Heart right ventricle (tissue), 16 donors: ENCODE measurements around the gene OLIG2. TPM values are rescaled to one million over a fixed set of nuclear protein-coding genes. Genes with fewer than 3 reads are reported as not detected.

ENCODE experiments used
- ATAC-seq, 8 donors: fragments of 200-7000 bp; cut with Tn5 transposase; one replicate each; pipeline ENCODE4 v1.9.1; 2020; ENCODE audit warnings: mild to moderate bottlenecking in 8 of 8, moderate library complexity in 8 of 8, moderate number of reproducible peaks in 1 of 8
- DNase-seq, 2 donors: peaks; one replicate each; pipeline ENCODE4 v3.0.0-alpha.2; 2020
- H3K27ac ChIP-seq, 10 donors: fragments of 200-600 bp; sonication (generic) in 2 of 10; one replicate each; pipeline versions ENCODE4 v1.5.0 to v1.8.0; 2020 to 2022; ENCODE audit warnings: mild to moderate bottlenecking in 3 of 10
- H3K27me3 ChIP-seq, 7 donors: fragments of 200-600 bp; one replicate each; pipeline ENCODE4 v1.8.0; 2021 to 2022; ENCODE audit warnings: mild to moderate bottlenecking in 2 of 7
- H3K36me3 ChIP-seq, 9 donors: fragments of 200-600 bp; sonication (generic) in 1 of 9; one replicate each; pipeline versions ENCODE4 v1.5.0 to v1.8.0; 2020 to 2022; ENCODE audit warnings: mild to moderate bottlenecking in 2 of 9
- H3K4me1 ChIP-seq, 9 donors: fragments of 200-600 bp; sonication (generic) in 1 of 9; one replicate each; pipeline versions ENCODE4 v1.5.0 to v1.8.0; 2020 to 2022; ENCODE audit warnings: mild to moderate bottlenecking in 4 of 9
- H3K4me3 ChIP-seq, 10 donors: fragments of 200-600 bp; sonication (generic) in 2 of 10; one replicate each; pipeline versions ENCODE4 v1.5.0 to v1.8.0; 2020 to 2022; ENCODE audit warnings: mild to moderate bottlenecking in 7 of 10, moderate library complexity in 2 of 10
- H3K9me3 ChIP-seq, 11 donors: fragments of 200-600 bp in 10 of 11; sonication (generic) in 2 of 11; one replicate each; pipeline versions ENCODE4 v1.5.0 to v1.8.0; 2013 to 2022; ENCODE audit warnings: mild to moderate bottlenecking in 2 of 11, control low read depth in 1 of 11, moderate library complexity in 1 of 11
- WGBS, 2 donors: extraction: QIAGEN DNeasy Blood & Tissue Kit; methylation state at CpG; one replicate each; pipeline ENCODE4 v1.1.7; 2013; ENCODE audit warnings: inconsistent platforms in 1 of 2; 5-methylcytosine and 5-hydroxymethylcytosine counted together
- intact Hi-C, 10 donors: fragments of 100-400 bp; cut with DNase I; formaldehyde crosslinking; loops; one replicate each; pipeline versions ENCODE4 v1.11.1 to v1.14.2; 2022
- polyA plus RNA-seq, 2 donors: library from polyadenylated mRNA; stranded (reverse); fragments of 200-250 nt; gene quantifications; one replicate each; pipeline ENCODE4 v1.2.3, GENCODE V29; 2013
- total RNA-seq, 10 donors: library from RNA; stranded (reverse); fragmentation: NEBNext Ultra II Directional in 3 of 10; extraction: Animal tissue kit (Norgen Biotek cat#: 25700) in 3 of 10; gene quantifications; one replicate each; pipeline versions ENCODE4 v1.2.1 to v1.2.4, GENCODE V29; 2021 to 2023
- TF ChIP-seq, protein P1 (sequence below), 9 donors: fragments of 200-600 bp; sonication (generic) in 2 of 9; IDR thresholded peaks; one replicate each; pipeline versions ENCODE4 v1.5.0 to v1.8.0; 2021 to 2022; ENCODE audit warnings: antibody characterized with exemption in 9 of 9, mild to moderate bottlenecking in 5 of 9, moderate library complexity in 1 of 9
- donor health status: Arrhythmogenic right ventricular cardiomyopathy.
- donor health status: ischemic (EF 13 %, LVEDD 7.1; RV severe dilation, severe dysfunction).
- donor health status: healthy with polysubstance abuse.
- donor health status: DM: no; HTN: yes; CAD: no.
- donor health status: DM: no; HTN: no; CAD: no.
- donor health status: ischemic (EF 25% LVEDD 6.9; RV normal size, moderate dysfunction).
- donor health status: ischemic (EF 25% LVEDD 5.7; RV mildly dilated, moderate dysfunction).
- donor health status: healthy.
- donor health status: DM: yes; HTN: yes; CAD: no.
- donor health status: Ischemic cardiomyopathy.
- donor health status: ischemic (EF 35%, LVEDD 5.7; RV mildly dilated, moderate dysfunction).
- donor health status: nonischemic (EF 11% LVEDD 7.7; RV severe dilation, severe dysfunction).
- donor health status: DM: yes; HTN: yes; CAD: no.
- donor health status: PGD.
- donor health status: ischemic (EF 29% LVEDD 5.4; RV normal size, mild dysfunction).
- donor health status: nonischemic (EF 23%, LVEDD 6.1; RV moderate dilation, normal function).

Gene OLIG2
- total and polyA plus RNA-seq, 12 donors: not detected

DNA sequence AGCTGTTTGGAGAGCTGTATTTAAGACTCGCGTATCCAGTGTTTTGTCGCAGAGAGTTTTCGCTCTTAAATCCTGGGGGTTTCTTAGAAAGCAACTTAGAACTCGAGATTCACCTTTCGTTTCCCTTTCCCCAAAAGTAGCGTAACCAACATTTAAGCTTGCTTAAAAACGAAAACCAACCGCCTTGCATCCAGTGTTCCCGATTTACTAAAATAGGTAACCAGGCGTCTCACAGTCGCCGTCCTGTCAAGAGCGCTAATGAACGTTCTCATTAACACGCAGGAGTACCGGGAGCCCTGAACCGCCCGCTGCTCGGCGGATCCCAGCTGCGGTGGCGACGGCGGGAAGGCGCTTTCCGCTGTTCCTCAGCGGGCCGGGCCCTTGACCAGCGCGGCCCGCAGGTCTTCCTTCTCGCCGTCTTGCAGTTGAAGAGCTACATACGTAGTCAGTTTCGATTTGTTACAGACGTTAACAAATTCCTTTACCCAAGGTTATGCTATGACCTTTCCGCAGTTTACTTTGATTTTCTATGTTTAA lies 46.1 kb downstream of the OLIG2 start:
- H3K27me3 ChIP-seq: peaks cover 19 to 100% (median 99%) of the 10 kb centered on the region in 7 donors

DNA sequence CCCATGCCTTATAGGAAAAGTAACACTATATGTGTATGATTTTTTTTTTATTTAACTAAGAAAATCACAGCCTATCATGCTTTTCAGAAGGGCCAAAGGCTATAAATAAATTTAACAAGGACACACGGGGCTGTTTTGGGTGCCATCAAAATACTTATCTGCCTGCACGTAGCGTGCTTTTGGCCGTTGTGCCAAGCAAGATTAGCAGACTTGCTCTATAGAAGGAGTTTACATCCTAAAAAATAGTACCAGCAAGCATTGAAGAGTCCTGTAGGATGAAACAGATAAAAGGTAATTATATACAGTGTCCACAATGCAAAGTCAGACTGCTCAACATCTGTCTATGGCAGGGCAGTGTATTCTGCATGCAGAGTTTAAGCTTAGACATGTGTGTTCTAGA lies 47.9 kb downstream of the OLIG2 start:
- intact Hi-C loops: no loop called here
- Histone ChIP-seq H3K27ac (no peak overlapping the region), H3K4me1 (peaks cover 4 to 24% (median 15%) of the 10 kb centered on the region in 9 donors), H3K4me3 (no peak overlapping the region), H3K36me3 (no peaks in the 10 kb centered on the region), H3K27me3 (peaks cover 19 to 98% (median 88%) of the 10 kb centered on the region in 7 donors), H3K9me3 (peaks cover 0 to 10% (median 0%) of the 10 kb centered on the region in 11 donors)
- ATAC-seq (no peak), DNase-seq (no peak)
- TF ChIP-seq, protein P1, sequence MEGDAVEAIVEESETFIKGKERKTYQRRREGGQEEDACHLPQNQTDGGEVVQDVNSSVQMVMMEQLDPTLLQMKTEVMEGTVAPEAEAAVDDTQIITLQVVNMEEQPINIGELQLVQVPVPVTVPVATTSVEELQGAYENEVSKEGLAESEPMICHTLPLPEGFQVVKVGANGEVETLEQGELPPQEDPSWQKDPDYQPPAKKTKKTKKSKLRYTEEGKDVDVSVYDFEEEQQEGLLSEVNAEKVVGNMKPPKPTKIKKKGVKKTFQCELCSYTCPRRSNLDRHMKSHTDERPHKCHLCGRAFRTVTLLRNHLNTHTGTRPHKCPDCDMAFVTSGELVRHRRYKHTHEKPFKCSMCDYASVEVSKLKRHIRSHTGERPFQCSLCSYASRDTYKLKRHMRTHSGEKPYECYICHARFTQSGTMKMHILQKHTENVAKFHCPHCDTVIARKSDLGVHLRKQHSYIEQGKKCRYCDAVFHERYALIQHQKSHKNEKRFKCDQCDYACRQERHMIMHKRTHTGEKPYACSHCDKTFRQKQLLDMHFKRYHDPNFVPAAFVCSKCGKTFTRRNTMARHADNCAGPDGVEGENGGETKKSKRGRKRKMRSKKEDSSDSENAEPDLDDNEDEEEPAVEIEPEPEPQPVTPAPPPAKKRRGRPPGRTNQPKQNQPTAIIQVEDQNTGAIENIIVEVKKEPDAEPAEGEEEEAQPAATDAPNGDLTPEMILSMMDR (IDR thresholded peaks at IDR 0.05): no peak
- WGBS, 2 donors: 47 to 53% methylated on average over 4 of the region's 4 CpGs

More for the DNA sequence above, 46.1 kb downstream of the OLIG2 start:
- Histone ChIP-seq H3K9me3 (peaks cover 0 to 10% (median 0%) of the 10 kb centered on the region in 11 donors), H3K27ac (peak overlapping the region in 1 of 10 donors; percentile 44), H3K4me3 (peak overlapping the region in 9 of 10 donors; percentile 8 to 56 (median 46)), H3K36me3 (no peaks in the 10 kb centered on the region), H3K4me1 (peaks cover 4 to 40% (median 15%) of the 10 kb centered on the region in 9 donors)
- intact Hi-C loops: no loop called here
- ATAC-seq (no peak), DNase-seq (no peak)
- 2% methylated on average over 38 of the region's 38 CpGs for WGBS, 2 donors
- TF ChIP-seq, protein P1 (IDR thresholded peaks at IDR 0.05): no peak

DNA sequence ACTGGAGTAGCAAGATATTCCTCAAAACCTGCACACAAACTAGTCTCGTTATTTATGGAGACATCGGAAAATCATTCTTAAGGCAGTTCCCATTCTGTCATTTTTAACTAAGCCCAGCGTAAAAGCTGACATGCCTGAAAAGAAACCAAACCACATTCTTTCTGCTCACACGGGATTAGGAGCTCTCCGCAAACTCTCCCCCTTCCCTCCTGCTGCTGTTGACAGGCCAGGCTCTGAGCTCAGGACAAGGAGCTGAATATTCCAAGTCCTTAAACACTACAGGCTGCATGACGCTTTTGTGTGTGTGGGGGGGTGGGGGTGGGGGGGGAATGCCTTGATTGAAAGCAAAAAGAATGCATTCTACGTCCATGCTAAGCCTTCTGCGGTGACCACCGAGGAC lies 49.4 kb downstream of the OLIG2 start:
- H3K9me3 ChIP-seq: no peaks in the 10 kb centered on the region
- no peak overlapping the region for H3K27ac ChIP-seq
- intact Hi-C loops: no loop called here
- ATAC-seq: no peak
- WGBS, 2 donors: 24 to 30% methylated on average over 9 of the region's 9 CpGs
- no peak overlapping the region for H3K4me3 ChIP-seq
- TF ChIP-seq, protein P1 (IDR thresholded peaks at IDR 0.05): no peak
- H3K4me1 ChIP-seq: peaks cover 4 to 17% (median 14%) of the 10 kb centered on the region in 9 donors
- no peak for DNase-seq
- H3K27me3 ChIP-seq: peaks cover 15 to 91% (median 78%) of the 10 kb centered on the region in 7 donors
- no peaks in the 10 kb centered on the region for H3K36me3 ChIP-seq

DNA sequence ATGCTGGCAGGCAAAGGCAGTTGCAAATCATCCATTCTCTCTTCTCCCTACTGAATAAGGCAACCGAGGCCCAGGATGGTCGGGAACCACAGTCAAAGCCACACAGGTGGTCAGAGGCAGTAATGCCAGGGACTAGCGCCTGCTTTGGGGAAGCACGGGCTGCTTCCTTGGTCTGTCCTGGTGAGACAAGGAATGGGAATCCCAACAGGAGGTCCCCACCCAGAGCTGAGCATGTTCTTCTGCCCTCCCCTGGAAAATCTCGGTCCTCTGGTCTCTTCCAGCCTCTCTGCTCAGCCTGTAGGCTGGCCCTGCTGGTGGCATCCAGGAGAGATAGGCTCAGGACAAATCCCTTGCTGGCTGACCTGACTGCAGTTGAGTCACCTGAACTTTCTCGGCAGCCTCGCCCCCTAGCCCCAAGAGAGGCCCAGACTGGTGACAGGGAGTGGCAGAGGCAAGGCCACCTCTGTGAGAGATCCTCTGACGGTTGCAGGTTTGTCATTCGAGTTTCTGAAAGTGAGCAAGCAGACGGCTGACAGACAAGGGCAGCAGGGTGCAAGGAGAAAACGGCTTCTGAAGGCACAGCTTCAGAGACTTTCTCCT lies 50.0 kb downstream of the OLIG2 start:
- Histone ChIP-seq H3K27me3 (peaks cover 11 to 93% (median 74%) of the 10 kb centered on the region in 7 donors), H3K27ac (no peak overlapping the region), H3K4me1 (peaks cover 4 to 16% (median 12%) of the 10 kb centered on the region in 9 donors), H3K36me3 (no peaks in the 10 kb centered on the region), H3K9me3 (no peaks in the 10 kb centered on the region), H3K4me3 (no peak overlapping the region)
- intact Hi-C loops: no loop called here
- ATAC-seq (no peak), DNase-seq (no peak)
- 33 to 37% methylated on average over 11 of the region's 11 CpGs for WGBS, 2 donors
- TF ChIP-seq, protein P1 (IDR thresholded peaks at IDR 0.05): no peak
